ENCODE results near the gene SLC11A2. TPM values are rescaled to one million over a fixed set of nuclear protein-coding genes. Genes with fewer than 3 reads are reported as not detected.
A peak's percentile ranks its signal among the peaks of the same experiment; 100 is the strongest.

SLC11A2 gene
- total and polyA plus RNA-seq, 2 experiments from 2014 or later, result 19.4 to 48.9 TPM

- Mint-ChIP-seq H3K9me3 (no peaks in the 10 kb centered on the region), H3K36me3 (ENCODE audit: low read depth) (peaks cover 75% of the 10 kb centered on the region), H3K27ac (no peak overlapping the region), H3K27me3 (ENCODE audit: insufficient read depth, low read depth, poor library complexity) (peaks cover 3% of the 10 kb centered on the region), H3K4me1 (no peaks in the 10 kb centered on the region), H3K4me3 (no peak overlapping the region)
- no peak overlapping the region for H2AFZ ChIP-seq
- H3K4me2 ChIP-seq, result no peak overlapping the region
- peaks cover 45% of the 10 kb centered on the region for H3K36me3 ChIP-seq (ENCODE audit: insufficient read depth)
- TF ChIP-seq POLR2AphosphoS5 (IDR thresholded peaks at IDR 0.05; ENCODE audit: low read depth) (no peak), ZNF462 (CRISPR knock-in tag; IDR thresholded peaks at IDR 0.05) (no peak), ZNF114 (CRISPR knock-in tag; IDR thresholded peaks at IDR 0.05) (no peak), CTCF (conservative IDR thresholded peaks at IDR 0.05; ENCODE audit: low read depth in 2 of 2) (no peak), REST (IDR thresholded peaks at IDR 0.05; ENCODE audit: unreplicated experiment) (no peak), EZH2 (IDR thresholded peaks at IDR 0.05; ENCODE audit: low read depth, unreplicated experiment) (no peak), CREB1 (CRISPR knock-in tag; IDR thresholded peaks at IDR 0.05; ENCODE audit: low read depth) (no peak), ZNF331 (CRISPR knock-in tag; IDR thresholded peaks at IDR 0.05; ENCODE audit: low read depth) (no peak), STAT1 (IDR thresholded peaks at IDR 0.05; ENCODE audit: unreplicated experiment) (no peak), NANOG (IDR thresholded peaks at IDR 0.05; ENCODE audit: borderline replicate concordance) (no peak), JUNB (IDR thresholded peaks at IDR 0.05; ENCODE audit: unreplicated experiment) (no peak), ETS1 (IDR thresholded peaks at IDR 0.05) (no peak), EZH2phosphoT487 (IDR thresholded peaks at IDR 0.05; ENCODE audit: unreplicated experiment) (no peak)
- H3K9me2 ChIP-seq (ENCODE audit: insufficient read depth), result no peaks in the 10 kb centered on the region
- H3K27me3 ChIP-seq (ENCODE audit: insufficient read depth), result no peaks in the 10 kb centered on the region
- DNase-seq (ENCODE audit: low spot score) (no peak), ATAC-seq (no peak)
- H3K79me2 ChIP-seq (replicated peaks; ENCODE audit: insufficient read depth), result no peaks in the 10 kb centered on the region
- no peak overlapping the region for H3K4me3 ChIP-seq
- H3F3A ChIP-seq (replicated peaks; ENCODE audit: low read depth), result 0 out of 2 replicates have a peak, but pooled peaks cover 9% of the 10 kb centered on the region
- H4K20me1 ChIP-seq (replicated peaks; ENCODE audit: insufficient read depth), result peaks cover 6% of the 10 kb centered on the region; the same call in 1 of the 2 replicates
- H3K27ac ChIP-seq (ENCODE audit: low read depth), result 0 out of 2 replicates have a peak overlapping the region, but pooled peaks have one; percentile 3
- H3K4me1 ChIP-seq (ENCODE audit: insufficient read depth), result no peaks in the 10 kb centered on the region
These were observed 36.6 kb upstream of the SLC11A2 start for GRCh38 chr12:51062631-51063397.

Measured in GM23338 (cell line).